ENCODE results near the gene PCDHA2.

Gene PCDHA2

GRCh38 chr5:140840978-140841962 is 46.6 kb downstream of the PCDHA2 start, which contains the start of gene PCDHA8:
PCDHA8 (plus strand) TSS chr5:140841187; CDS start chr5:140841322, 135 bp downstream.
- Histone ChIP-seq H3K4me3 (ENCODE audit: low read length) (peak within 1 kb of the TSS; percentile 35), H3K27me3 (ENCODE audit: insufficient read depth, low read length) (no peaks in the 10 kb centered on the region), H3K9ac (ENCODE audit: low read depth, low read length) (no peak within 1 kb of the TSS), H3K9me3 (ENCODE audit: insufficient read depth, low read depth, low read length) (no peaks in the 10 kb centered on the region), H3K4me1 (ENCODE audit: insufficient read depth, low read length) (no peaks in the 10 kb centered on the region), H3K36me3 (ENCODE audit: insufficient read depth, low read length) (no peaks in the 10 kb centered on the region), H3K27ac (ENCODE audit: low read depth, low read length) (no peak within 1 kb of the TSS)
- 85% methylated on average over 46 of the region's 47 CpGs for WGBS

- no peak overlapping the region for H3K9ac ChIP-seq (ENCODE audit: low read depth, low read length)
- no peak overlapping the region for H3K4me3 ChIP-seq (ENCODE audit: low read length)
- H3K27ac ChIP-seq (ENCODE audit: low read depth, low read length) = no peak overlapping the region
- no peaks in the 10 kb centered on the region for H3K4me1 ChIP-seq (ENCODE audit: insufficient read depth, low read length)
- no peaks in the 10 kb centered on the region for H3K27me3 ChIP-seq (ENCODE audit: insufficient read depth, low read length)
- 97% methylated on average over 87 of the region's 87 CpGs for whole genome bisulfite sequencing
- H3K36me3 ChIP-seq (ENCODE audit: insufficient read depth, low read length) = no peaks in the 10 kb centered on the region
- H3K9me3 ChIP-seq (ENCODE audit: insufficient read depth, low read depth, low read length) = no peaks in the 10 kb centered on the region
These were observed 48.4 kb downstream of the PCDHA2 start for GRCh38 chr5:140842798-140843733.
